HEK293T (cell line): ENCODE results near the gene EDC3.

Source experiments
- ARNT ChIP-seq: fragments of 450-650 bp; IDR thresholded peaks from 2 replicates; pipeline ENCODE4 v1.6.1; 2017; ENCODE audit warnings: mild to moderate bottlenecking
- ELF4 ChIP-seq: fragments of 450-650 bp; IDR thresholded peaks from 2 replicates; pipeline ENCODE4 v1.6.1; 2017; ENCODE audit warnings: antibody characterized with exemption
- FOXA1 ChIP-seq: fragments of 450-650 bp; IDR thresholded peaks from 2 replicates; pipeline ENCODE4 v1.6.1; 2016; ENCODE audit warnings: mild to moderate bottlenecking
- FOXK2 ChIP-seq: fragments of 450-650 bp; IDR thresholded peaks from 2 replicates; pipeline ENCODE4 v1.6.1; 2016; ENCODE audit warnings: mild to moderate bottlenecking
- FOXM1 ChIP-seq: fragments of 450-650 bp; IDR thresholded peaks from 2 replicates; pipeline ENCODE4 v1.6.1; 2017; ENCODE audit warnings: mild to moderate bottlenecking, borderline replicate concordance
- HDGF ChIP-seq: fragments of 450-650 bp; IDR thresholded peaks from 2 replicates; pipeline ENCODE4 v1.6.1; 2017; ENCODE audit warnings: antibody characterized with exemption, borderline replicate concordance
- L3MBTL2 ChIP-seq: fragments of 450-650 bp; conservative IDR thresholded peaks from 2 replicates; pipeline ENCODE4 v1.6.1; 2016; ENCODE audit warnings: mild to moderate bottlenecking
- NFRKB ChIP-seq: fragments of 450-650 bp; IDR thresholded peaks from 2 replicates; pipeline ENCODE4 v1.6.1; 2016; ENCODE audit warnings: mild to moderate bottlenecking, moderate library complexity
- PKNOX1 ChIP-seq: fragments of 450-650 bp; IDR thresholded peaks from 2 replicates; pipeline ENCODE4 v1.6.1; 2016
- SP1 ChIP-seq: fragments of 450-650 bp; IDR thresholded peaks from 2 replicates; pipeline ENCODE4 v1.6.1; 2017
- SUZ12 ChIP-seq: fragments of 450-650 bp; IDR thresholded peaks from 2 replicates; pipeline ENCODE4 v1.6.1; 2016; ENCODE audit warnings: mild to moderate bottlenecking
- TARDBP ChIP-seq: fragments of 450-650 bp; IDR thresholded peaks from 2 replicates; pipeline ENCODE4 v1.6.1; 2016
- ZNF384 ChIP-seq: fragments of 450-650 bp; IDR thresholded peaks from 2 replicates; pipeline ENCODE4 v1.6.1; 2016

- TF ChIP-seq TARDBP: no peak
- TF ChIP-seq PKNOX1: no peak
- TF ChIP-seq FOXA1: no peak
- TF ChIP-seq SP1: no peak
- TF ChIP-seq HDGF: no peak
- TF ChIP-seq FOXK2: no peak
- no peak for TF ChIP-seq ELF4
- TF ChIP-seq SUZ12: no peak
- TF ChIP-seq FOXM1: no peak
- no peak for TF ChIP-seq ZNF384
- TF ChIP-seq L3MBTL2: no peak
- TF ChIP-seq NFRKB: no peak
- TF ChIP-seq ARNT: no peak
These were observed 47.6 kb downstream of the EDC3 start for GRCh38 chr15:74648051-74648842.
